DND-41 (cell line): Measurements from ENCODE around the gene KLK14.

Experiments used
- CTCF ChIP-seq: IDR thresholded peaks from 2 replicates; pipeline ENCODE4 v1.5.1; 2012; ENCODE audit warnings: borderline replicate concordance, low read length, moderate library complexity, mild to moderate bottlenecking; ENCODE audit not compliant: poor library complexity, severe bottlenecking; ENCODE audit errors: extremely low read depth
- EZH2 ChIP-seq: IDR thresholded peaks from 3 replicates; pipeline ENCODE4 v1.6.1; 2012; ENCODE audit warnings: borderline replicate concordance, low read depth, mild to moderate bottlenecking, moderate library complexity, low read length, inconsistent platforms; ENCODE audit not compliant: severe bottlenecking

- no peak for TF ChIP-seq CTCF
- no peak for TF ChIP-seq EZH2
These were observed 1.2 kb downstream of the KLK14 start for GRCh38 chr19:51081476-51081875.
